ENCODE results near the gene TRMO. TPM values are rescaled to one million over a fixed set of nuclear protein-coding genes. Genes with fewer than 3 reads are reported as not detected.

TRMO gene
- total RNA-seq, 3 donors from 2014 or later = 14.9 to 15.3 (median 14.9) TPM

GRCh38 chr9:97864396-97864795 lies 57.9 kb downstream of the TRMO start:
- no peak for DNase-seq
- H3K4me1 ChIP-seq (ENCODE audit: low read depth) = no peaks in the 10 kb centered on the region
- H3K4me3 ChIP-seq = no peak overlapping the region
- peaks cover 17% of the 10 kb centered on the region for H3K9me3 ChIP-seq
- no peak for ATAC-seq
- intact Hi-C loops (cut with DNase I, micrococcal nuclease) = no loop called here
- no peak for TF ChIP-seq CTCF (IDR thresholded peaks at IDR 0.05)
- H3K36me3 ChIP-seq (ENCODE audit: low read depth) = no peaks in the 10 kb centered on the region

- no peak for ATAC-seq
- H3K4me1 ChIP-seq (ENCODE audit: low read depth) = no peaks in the 10 kb centered on the region
- no peak for DNase-seq
- intact Hi-C loops (cut with DNase I, micrococcal nuclease) = no loop called here
- TF ChIP-seq CTCF (IDR thresholded peaks at IDR 0.05) = no peak
- no peak overlapping the region for H3K4me3 ChIP-seq
- no peaks in the 10 kb centered on the region for H3K36me3 ChIP-seq (ENCODE audit: low read depth)
- peaks cover 17% of the 10 kb centered on the region for H3K9me3 ChIP-seq
These were observed 59.0 kb downstream of the TRMO start for GRCh38 chr9:97863314-97863713.

DNA sequence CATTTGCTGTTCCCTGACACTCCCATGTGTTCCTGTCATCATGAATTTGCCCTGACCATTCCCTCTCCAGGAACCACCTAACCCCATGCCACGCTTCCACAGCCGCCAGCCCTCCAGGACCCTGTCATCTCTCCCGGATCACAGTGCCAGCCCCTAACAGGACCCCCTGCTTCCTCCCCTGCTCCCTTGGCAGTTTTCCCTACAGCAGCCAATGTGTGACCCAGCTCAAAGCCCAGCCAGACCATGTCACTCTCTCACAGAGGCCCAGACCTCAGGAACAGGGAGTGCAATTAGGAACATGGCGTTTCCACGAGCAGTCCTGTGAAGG lies 61.2 kb downstream of the TRMO start:
- ATAC-seq (no peak), DNase-seq (no peak)
- Histone ChIP-seq H3K4me1 (ENCODE audit: low read depth) (peaks cover 3% of the 10 kb centered on the region), H3K9me3 (peaks cover 7% of the 10 kb centered on the region), H3K4me3 (no peak overlapping the region), H3K36me3 (ENCODE audit: low read depth) (no peaks in the 10 kb centered on the region)
- TF ChIP-seq CTCF (IDR thresholded peaks at IDR 0.05) = no peak
- intact Hi-C loops (cut with DNase I, micrococcal nuclease) = no loop called here

DNA sequence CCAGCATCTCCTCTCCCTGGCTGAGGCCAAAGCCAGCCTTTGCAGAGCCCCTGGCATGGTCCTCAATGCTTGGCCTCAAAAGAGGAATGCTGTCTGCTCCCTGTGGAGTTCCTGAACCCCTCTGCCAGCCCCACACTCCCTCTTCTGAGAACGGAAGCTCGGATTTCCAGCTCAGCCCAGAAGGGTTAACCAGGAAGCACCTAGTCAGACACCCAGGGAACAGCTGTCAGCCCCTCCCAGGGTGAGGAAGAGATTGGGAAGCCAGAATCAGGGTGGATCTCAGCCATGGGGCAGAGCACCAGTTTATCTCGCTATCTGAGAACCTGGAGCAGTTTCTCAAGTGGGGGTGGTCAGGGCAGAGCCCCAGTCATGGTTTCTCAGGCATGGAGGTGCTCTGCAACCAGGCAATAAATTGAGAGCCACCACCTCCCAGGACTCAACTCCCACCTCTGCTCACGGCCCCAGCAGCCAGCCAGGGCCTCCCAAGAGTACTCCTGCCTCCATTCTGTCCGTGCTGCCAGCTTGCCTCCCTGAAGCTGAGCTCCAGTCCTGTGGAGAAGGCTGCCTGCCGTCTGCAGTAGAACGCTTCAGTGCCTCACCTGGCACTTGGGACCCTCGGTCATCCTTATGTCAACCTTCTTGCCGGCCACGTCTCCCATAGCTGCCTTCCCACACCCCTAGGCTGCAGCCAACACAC lies 61.7 kb downstream of the TRMO start:
- no peak overlapping the region for H3K4me3 ChIP-seq
- ATAC-seq (no peak), DNase-seq (no peak)
- peaks cover 3% of the 10 kb centered on the region for H3K4me1 ChIP-seq (ENCODE audit: low read depth)
- intact Hi-C loops (cut with DNase I, micrococcal nuclease) = no loop called here
- H3K9me3 ChIP-seq = peaks cover 1% of the 10 kb centered on the region
- H3K36me3 ChIP-seq (ENCODE audit: low read depth) = no peaks in the 10 kb centered on the region
- TF ChIP-seq CTCF (IDR thresholded peaks at IDR 0.05) = no peak

GRCh38 chr9:97859346-97859745 lies 63.0 kb downstream of the TRMO start:
- Histone ChIP-seq H3K4me1 (ENCODE audit: low read depth) (peaks cover 3% of the 10 kb centered on the region), H3K9me3 (no peaks in the 10 kb centered on the region), H3K4me3 (no peak overlapping the region), H3K36me3 (ENCODE audit: low read depth) (no peaks in the 10 kb centered on the region)
- ATAC-seq (no peak), DNase-seq (no peak)
- intact Hi-C loops (cut with DNase I, micrococcal nuclease) = no loop called here
- TF ChIP-seq CTCF (IDR thresholded peaks at IDR 0.05) = no peak

- no peak for TF ChIP-seq CTCF (IDR thresholded peaks at IDR 0.05)
- no peak for ATAC-seq
- Histone ChIP-seq H3K4me1 (ENCODE audit: low read depth) (peaks cover 7% of the 10 kb centered on the region), H3K9me3 (no peaks in the 10 kb centered on the region), H3K36me3 (ENCODE audit: low read depth) (no peaks in the 10 kb centered on the region), H3K4me3 (no peak overlapping the region)
- DNase-seq = no peak
- intact Hi-C loops (cut with DNase I, micrococcal nuclease) = no loop called here
These were observed 63.5 kb downstream of the TRMO start for GRCh38 chr9:97858826-97859225.

Data from mucosa of descending colon (tissue), 3 donors.